ENCODE measurements around the gene BRINP2.

Gene BRINP2

DNA sequence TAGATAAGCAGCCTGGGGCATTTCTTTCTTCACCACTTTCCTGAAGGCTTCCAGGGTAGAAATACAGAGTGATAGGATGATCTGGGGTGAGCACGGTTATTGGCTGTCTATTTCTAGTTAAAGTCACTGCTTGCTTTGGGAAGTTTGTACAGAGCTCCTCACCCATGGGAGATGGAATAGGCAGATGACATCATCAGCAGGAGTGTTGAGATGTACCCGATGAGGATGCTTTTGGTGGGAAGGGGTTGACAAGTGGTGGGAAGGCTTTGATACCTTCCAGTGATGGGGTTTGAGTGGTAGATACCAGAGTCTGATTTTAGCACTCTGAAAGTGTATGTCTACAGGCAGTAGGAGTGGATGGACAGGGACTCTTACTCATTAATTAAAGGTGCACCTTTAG is 112.6 kb downstream of the BRINP2 start:
- TF ChIP-seq, protein P1, sequence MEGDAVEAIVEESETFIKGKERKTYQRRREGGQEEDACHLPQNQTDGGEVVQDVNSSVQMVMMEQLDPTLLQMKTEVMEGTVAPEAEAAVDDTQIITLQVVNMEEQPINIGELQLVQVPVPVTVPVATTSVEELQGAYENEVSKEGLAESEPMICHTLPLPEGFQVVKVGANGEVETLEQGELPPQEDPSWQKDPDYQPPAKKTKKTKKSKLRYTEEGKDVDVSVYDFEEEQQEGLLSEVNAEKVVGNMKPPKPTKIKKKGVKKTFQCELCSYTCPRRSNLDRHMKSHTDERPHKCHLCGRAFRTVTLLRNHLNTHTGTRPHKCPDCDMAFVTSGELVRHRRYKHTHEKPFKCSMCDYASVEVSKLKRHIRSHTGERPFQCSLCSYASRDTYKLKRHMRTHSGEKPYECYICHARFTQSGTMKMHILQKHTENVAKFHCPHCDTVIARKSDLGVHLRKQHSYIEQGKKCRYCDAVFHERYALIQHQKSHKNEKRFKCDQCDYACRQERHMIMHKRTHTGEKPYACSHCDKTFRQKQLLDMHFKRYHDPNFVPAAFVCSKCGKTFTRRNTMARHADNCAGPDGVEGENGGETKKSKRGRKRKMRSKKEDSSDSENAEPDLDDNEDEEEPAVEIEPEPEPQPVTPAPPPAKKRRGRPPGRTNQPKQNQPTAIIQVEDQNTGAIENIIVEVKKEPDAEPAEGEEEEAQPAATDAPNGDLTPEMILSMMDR (IDR thresholded peaks at IDR 0.05) = no peak
- TF ChIP-seq ZFX (IDR thresholded peaks at IDR 0.05; ENCODE audit: borderline replicate concordance) = no peak

DNA sequence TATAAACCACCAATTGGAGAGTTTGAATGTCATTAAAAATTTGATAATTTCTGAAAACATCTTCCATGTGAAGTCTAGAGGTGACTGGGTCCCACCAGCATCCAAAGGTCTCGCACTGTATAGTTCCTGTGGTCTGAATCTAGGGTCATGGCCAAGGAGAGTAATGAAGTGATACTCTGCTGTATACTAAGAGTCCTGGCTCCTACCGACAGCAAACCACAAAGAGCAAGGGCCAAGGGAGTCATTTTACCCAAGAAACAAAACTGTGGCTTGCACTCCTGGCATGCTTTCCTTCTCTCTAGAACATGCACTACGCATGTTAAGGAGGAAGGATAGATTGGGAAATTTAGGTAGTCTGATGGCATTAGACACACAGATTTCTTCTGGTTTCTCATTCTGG is 115.6 kb downstream of the BRINP2 start:
- TF ChIP-seq ZFX (IDR thresholded peaks at IDR 0.05; ENCODE audit: borderline replicate concordance) = no peak
- TF ChIP-seq, protein P1 (IDR thresholded peaks at IDR 0.05) = no peak
- no peak overlapping the region for H3K27ac ChIP-seq

More for the DNA sequence above, 112.6 kb downstream of the BRINP2 start:
- H3K27ac ChIP-seq = no peak overlapping the region

GRCh38 chr1:177287270-177287669 is 116.5 kb downstream of the BRINP2 start:
- TF ChIP-seq, protein P1 (IDR thresholded peaks at IDR 0.05) = no peak
- TF ChIP-seq ZFX (IDR thresholded peaks at IDR 0.05; ENCODE audit: borderline replicate concordance) = no peak
- no peak overlapping the region for H3K27ac ChIP-seq

- H3K27ac ChIP-seq = no peak overlapping the region
- TF ChIP-seq ZFX (IDR thresholded peaks at IDR 0.05; ENCODE audit: borderline replicate concordance) = no peak
- TF ChIP-seq, protein P1 (IDR thresholded peaks at IDR 0.05) = no peak
These were observed 117.2 kb downstream of the BRINP2 start for GRCh38 chr1:177287994-177288393.

- no peak overlapping the region for H3K27ac ChIP-seq
- TF ChIP-seq, protein P1 (IDR thresholded peaks at IDR 0.05) = no peak
- no peak for TF ChIP-seq ZFX (IDR thresholded peaks at IDR 0.05; ENCODE audit: borderline replicate concordance)
These were observed 118.8 kb downstream of the BRINP2 start for GRCh38 chr1:177289532-177289931.

GRCh38 chr1:177300431-177300830 is 129.7 kb downstream of the BRINP2 start:
- no peak overlapping the region for H3K27ac ChIP-seq
- no peak for TF ChIP-seq ZFX (IDR thresholded peaks at IDR 0.05; ENCODE audit: borderline replicate concordance)
- TF ChIP-seq, protein P1 (IDR thresholded peaks at IDR 0.05) = no peak

DNA sequence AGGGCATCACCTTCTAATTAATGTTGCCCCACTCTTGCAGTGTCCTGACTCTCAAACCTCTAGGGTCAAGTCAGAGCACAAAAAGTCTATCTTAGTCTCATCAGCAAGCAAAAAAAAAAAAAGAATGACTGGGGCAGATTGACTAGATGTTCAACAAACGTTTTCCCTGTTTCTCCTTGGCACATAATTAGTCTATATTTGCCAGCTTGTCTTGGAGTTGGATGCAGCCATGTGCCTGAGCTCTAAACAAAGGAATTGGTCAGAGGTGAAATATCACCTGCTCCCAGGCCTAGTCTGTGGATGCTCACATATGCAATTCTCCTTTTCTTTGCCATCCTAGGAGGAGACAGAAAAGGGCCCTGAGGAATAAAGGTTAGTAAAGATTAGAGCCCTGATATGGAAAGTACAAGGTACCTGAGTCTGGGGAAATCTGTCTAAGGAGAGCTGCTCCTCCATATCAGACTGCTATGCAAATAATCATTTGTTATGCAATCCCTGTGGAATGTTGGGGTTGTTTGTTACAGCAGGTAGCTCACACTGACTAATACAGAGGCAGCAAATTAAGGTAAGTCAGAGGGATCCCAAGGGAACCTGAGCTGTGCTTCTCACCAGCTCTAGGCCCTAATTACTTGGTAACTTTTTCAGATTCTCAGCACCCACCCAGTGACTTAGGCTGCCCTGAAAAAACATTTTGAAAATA is 130.8 kb downstream of the BRINP2 start:
- TF ChIP-seq, protein P1 (IDR thresholded peaks at IDR 0.05) = no peak
- TF ChIP-seq ZFX (IDR thresholded peaks at IDR 0.05; ENCODE audit: borderline replicate concordance) = no peak
- H3K27ac ChIP-seq = no peak overlapping the region

Data from 22Rv1 (cell line).